Fibroblast of pulmonary artery (primary cell): ENCODE measurements around the gene JSRP1.
A peak's percentile ranks its signal among the peaks of the same experiment; 100 is the strongest.
"Not testable (repeated sequence)": the region's sequence is repeated elsewhere in the genome, so short reads cannot be mapped to it uniquely, and the experiment has no call there.

Source experiments
- DNase-seq: peaks from one replicate; pipeline ENCODE4 v3.0.0-alpha.2; 2010; ENCODE audit warnings: low read depth
- H3K4me3 ChIP-seq: replicated peaks from 2 replicates; pipeline ENCODE4 v1.5.1; 2011; ENCODE audit warnings: low read depth, mild to moderate bottlenecking, control low read depth, low read length, moderate library complexity
- CTCF ChIP-seq: IDR thresholded peaks from 2 replicates; pipeline ENCODE4 v1.5.1; 2011; ENCODE audit warnings: mild to moderate bottlenecking, control low read depth, low read length, inconsistent platforms; ENCODE audit errors: missing control alignments

The JSRP1 gene

GRCh38 chr19:2287585-2288337, 31.5 kb upstream of the JSRP1 start:
- no peak overlapping the region for H3K4me3 ChIP-seq
- no peak for TF ChIP-seq CTCF
- no peak for DNase-seq

GRCh38 chr19:2286402-2287140, 30.4 kb upstream of the JSRP1 start:
- DNase-seq = no peak
- no peak for TF ChIP-seq CTCF
- H3K4me3 ChIP-seq = no peak overlapping the region

GRCh38 chr19:2283835-2284507, 27.8 kb upstream of the JSRP1 start:
- DNase-seq = no peak
- no peak overlapping the region for H3K4me3 ChIP-seq
- no peak for TF ChIP-seq CTCF

GRCh38 chr19:2282862-2283237, 26.6 kb upstream of the JSRP1 start:
- no peak for DNase-seq
- no peak for TF ChIP-seq CTCF
- no peak overlapping the region for H3K4me3 ChIP-seq

GRCh38 chr19:2282062-2282861, 26.0 kb upstream of the JSRP1 start, which contains the start of gene PEAK3:
Gene PEAK3 (minus strand): TSS chr19:2282175. CDS start chr19:2280931, 1,244 bp downstream.
- TF ChIP-seq CTCF = no peak
- H3K4me3 ChIP-seq = peak within 1 kb of the TSS; percentile 31
- DNase-seq = peak; percentile 35

GRCh38 chr19:2281265-2282061, 25.2 kb upstream of the JSRP1 start:
- DNase-seq = not testable (repeated sequence)
- peak overlapping the region; percentile 31 for H3K4me3 ChIP-seq
